Measurements from ENCODE around the gene ISM1.

DNA sequence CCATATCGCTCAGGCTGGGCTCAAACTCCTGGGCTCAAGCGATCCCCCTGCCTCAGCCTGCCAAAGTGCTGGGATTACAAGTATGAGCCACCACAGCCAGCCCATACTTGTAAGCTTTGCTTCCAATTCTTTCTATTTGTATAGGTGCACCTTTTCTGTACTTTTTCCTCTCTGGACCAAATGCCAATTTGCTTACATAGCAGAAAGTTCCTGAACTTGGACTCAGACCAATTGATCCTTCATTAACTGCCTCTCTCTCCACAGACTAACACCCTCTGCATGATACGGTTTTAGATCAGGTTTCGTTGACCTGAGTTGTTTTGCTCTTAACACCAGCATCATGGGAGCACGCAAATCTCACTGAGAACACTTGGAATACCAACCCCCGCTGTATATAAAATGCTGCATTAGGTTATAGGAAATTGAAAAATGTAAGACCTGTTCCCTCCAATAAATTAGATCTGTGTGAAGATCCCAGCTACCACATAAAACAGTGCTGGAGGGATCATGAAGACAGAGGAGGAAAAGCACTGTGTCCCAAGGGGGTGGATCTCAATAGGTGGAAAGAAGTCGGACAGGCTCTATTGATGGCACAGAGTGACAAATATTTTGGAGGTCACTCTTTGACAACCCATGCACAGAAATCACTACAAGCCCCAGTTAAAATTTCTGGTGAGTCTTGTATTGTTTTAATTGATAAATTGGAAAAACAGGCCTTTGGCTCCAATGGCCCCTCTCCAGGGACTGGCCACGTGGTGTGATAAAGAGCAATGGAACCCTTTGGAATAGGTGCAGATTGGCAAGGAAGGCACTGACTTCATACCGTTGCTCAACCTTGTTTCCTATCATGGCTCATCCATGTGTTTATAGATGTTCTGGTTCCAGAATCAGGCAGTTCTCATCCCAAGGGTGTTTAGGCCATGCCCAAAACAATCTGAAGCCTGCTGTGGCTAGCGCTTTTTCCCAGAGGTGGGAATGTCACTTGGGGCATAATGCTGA, 51.2 kb downstream of the ISM1 start:
- TF ChIP-seq, protein P1, sequence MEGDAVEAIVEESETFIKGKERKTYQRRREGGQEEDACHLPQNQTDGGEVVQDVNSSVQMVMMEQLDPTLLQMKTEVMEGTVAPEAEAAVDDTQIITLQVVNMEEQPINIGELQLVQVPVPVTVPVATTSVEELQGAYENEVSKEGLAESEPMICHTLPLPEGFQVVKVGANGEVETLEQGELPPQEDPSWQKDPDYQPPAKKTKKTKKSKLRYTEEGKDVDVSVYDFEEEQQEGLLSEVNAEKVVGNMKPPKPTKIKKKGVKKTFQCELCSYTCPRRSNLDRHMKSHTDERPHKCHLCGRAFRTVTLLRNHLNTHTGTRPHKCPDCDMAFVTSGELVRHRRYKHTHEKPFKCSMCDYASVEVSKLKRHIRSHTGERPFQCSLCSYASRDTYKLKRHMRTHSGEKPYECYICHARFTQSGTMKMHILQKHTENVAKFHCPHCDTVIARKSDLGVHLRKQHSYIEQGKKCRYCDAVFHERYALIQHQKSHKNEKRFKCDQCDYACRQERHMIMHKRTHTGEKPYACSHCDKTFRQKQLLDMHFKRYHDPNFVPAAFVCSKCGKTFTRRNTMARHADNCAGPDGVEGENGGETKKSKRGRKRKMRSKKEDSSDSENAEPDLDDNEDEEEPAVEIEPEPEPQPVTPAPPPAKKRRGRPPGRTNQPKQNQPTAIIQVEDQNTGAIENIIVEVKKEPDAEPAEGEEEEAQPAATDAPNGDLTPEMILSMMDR (conservative IDR thresholded peaks at IDR 0.05; ENCODE audit: low read depth in 2 of 2): no peak
- TF ChIP-seq POLR2AphosphoS5 (IDR thresholded peaks at IDR 0.05; ENCODE audit: low read depth): no peak
- TF ChIP-seq EZH2 (IDR thresholded peaks at IDR 0.05; ENCODE audit: low read depth, unreplicated experiment): no peak
- TF ChIP-seq EZH2phosphoT487 (IDR thresholded peaks at IDR 0.05; ENCODE audit: unreplicated experiment): no peak
- no peak for TF ChIP-seq ZNF331 (CRISPR knock-in tag; IDR thresholded peaks at IDR 0.05; ENCODE audit: low read depth)
- TF ChIP-seq, protein P2, sequence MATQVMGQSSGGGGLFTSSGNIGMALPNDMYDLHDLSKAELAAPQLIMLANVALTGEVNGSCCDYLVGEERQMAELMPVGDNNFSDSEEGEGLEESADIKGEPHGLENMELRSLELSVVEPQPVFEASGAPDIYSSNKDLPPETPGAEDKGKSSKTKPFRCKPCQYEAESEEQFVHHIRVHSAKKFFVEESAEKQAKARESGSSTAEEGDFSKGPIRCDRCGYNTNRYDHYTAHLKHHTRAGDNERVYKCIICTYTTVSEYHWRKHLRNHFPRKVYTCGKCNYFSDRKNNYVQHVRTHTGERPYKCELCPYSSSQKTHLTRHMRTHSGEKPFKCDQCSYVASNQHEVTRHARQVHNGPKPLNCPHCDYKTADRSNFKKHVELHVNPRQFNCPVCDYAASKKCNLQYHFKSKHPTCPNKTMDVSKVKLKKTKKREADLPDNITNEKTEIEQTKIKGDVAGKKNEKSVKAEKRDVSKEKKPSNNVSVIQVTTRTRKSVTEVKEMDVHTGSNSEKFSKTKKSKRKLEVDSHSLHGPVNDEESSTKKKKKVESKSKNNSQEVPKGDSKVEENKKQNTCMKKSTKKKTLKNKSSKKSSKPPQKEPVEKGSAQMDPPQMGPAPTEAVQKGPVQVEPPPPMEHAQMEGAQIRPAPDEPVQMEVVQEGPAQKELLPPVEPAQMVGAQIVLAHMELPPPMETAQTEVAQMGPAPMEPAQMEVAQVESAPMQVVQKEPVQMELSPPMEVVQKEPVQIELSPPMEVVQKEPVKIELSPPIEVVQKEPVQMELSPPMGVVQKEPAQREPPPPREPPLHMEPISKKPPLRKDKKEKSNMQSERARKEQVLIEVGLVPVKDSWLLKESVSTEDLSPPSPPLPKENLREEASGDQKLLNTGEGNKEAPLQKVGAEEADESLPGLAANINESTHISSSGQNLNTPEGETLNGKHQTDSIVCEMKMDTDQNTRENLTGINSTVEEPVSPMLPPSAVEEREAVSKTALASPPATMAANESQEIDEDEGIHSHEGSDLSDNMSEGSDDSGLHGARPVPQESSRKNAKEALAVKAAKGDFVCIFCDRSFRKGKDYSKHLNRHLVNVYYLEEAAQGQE (IDR thresholded peaks at IDR 0.05; ENCODE audit: unreplicated experiment): no peak
